GM21529 (cell line): ENCODE measurements around the gene DNPEP.

ENCODE experiments used
- ATAC-seq: cut with Tn5 transposase; IDR thresholded peaks from one replicate; pipeline ENCODE4 v1.9.1; 2021; ENCODE audit not compliant: unreplicated experiment

The DNPEP gene

GRCh38 chr2:219368690-219369191 lies 19.0 kb downstream of the DNPEP start:
- no peak for ATAC-seq

- ATAC-seq: peak; percentile 86
Measured at GRCh38 chr2:219362524-219363164, 25.1 kb downstream of the DNPEP start.

- ATAC-seq: no peak
Measured at GRCh38 chr2:219362072-219362471, 25.6 kb downstream of the DNPEP start.

GRCh38 chr2:219358170-219359075 lies 29.3 kb downstream of the DNPEP start:
- ATAC-seq: no peak

GRCh38 chr2:219356834-219357233 lies 30.9 kb downstream of the DNPEP start:
- ATAC-seq: no peak

GRCh38 chr2:219354582-219354981 lies 33.1 kb downstream of the DNPEP start:
- ATAC-seq: no peak

GRCh38 chr2:219353129-219353528 lies 34.6 kb downstream of the DNPEP start:
- no peak for ATAC-seq

- ATAC-seq: peak; percentile 82
Measured at GRCh38 chr2:219352448-219353023, 35.2 kb downstream of the DNPEP start.

GRCh38 chr2:219350710-219351221 lies 36.9 kb downstream of the DNPEP start:
- ATAC-seq: no peak

- no peak for ATAC-seq
Measured at GRCh38 chr2:219350215-219350614, 37.5 kb downstream of the DNPEP start.

- no peak for ATAC-seq
Measured at GRCh38 chr2:219344751-219345430, 42.8 kb downstream of the DNPEP start.

- ATAC-seq: no peak
Measured at GRCh38 chr2:219335373-219335786, 52.3 kb downstream of the DNPEP start.

GRCh38 chr2:219334076-219334475 lies 53.6 kb downstream of the DNPEP start:
- ATAC-seq: no peak

- no peak for ATAC-seq
Measured at GRCh38 chr2:219332542-219332941, 55.2 kb downstream of the DNPEP start, which contains the start of gene RESP18. Gene RESP18 (minus strand): TSS chr2:219332744.

- no peak for ATAC-seq
Measured at GRCh38 chr2:219331560-219332213, 56.0 kb downstream of the DNPEP start.

- no peak for ATAC-seq
Measured at GRCh38 chr2:219327719-219328118, 60.0 kb downstream of the DNPEP start.

GRCh38 chr2:219325657-219326315 lies 61.9 kb downstream of the DNPEP start:
- no peak for ATAC-seq

- no peak for ATAC-seq
Measured at GRCh38 chr2:219325136-219325535, 62.6 kb downstream of the DNPEP start.

- no peak for ATAC-seq
Measured at GRCh38 chr2:219323434-219323833, 64.3 kb downstream of the DNPEP start.
